Measurements from ENCODE around the gene FGFR1OP2.
A peak's percentile ranks its signal among the peaks of the same experiment; 100 is the strongest.
"Not testable (repeated sequence)": the region's sequence is repeated elsewhere in the genome, so short reads cannot be mapped to it uniquely, and the experiment has no call there.

The FGFR1OP2 gene

DNA sequence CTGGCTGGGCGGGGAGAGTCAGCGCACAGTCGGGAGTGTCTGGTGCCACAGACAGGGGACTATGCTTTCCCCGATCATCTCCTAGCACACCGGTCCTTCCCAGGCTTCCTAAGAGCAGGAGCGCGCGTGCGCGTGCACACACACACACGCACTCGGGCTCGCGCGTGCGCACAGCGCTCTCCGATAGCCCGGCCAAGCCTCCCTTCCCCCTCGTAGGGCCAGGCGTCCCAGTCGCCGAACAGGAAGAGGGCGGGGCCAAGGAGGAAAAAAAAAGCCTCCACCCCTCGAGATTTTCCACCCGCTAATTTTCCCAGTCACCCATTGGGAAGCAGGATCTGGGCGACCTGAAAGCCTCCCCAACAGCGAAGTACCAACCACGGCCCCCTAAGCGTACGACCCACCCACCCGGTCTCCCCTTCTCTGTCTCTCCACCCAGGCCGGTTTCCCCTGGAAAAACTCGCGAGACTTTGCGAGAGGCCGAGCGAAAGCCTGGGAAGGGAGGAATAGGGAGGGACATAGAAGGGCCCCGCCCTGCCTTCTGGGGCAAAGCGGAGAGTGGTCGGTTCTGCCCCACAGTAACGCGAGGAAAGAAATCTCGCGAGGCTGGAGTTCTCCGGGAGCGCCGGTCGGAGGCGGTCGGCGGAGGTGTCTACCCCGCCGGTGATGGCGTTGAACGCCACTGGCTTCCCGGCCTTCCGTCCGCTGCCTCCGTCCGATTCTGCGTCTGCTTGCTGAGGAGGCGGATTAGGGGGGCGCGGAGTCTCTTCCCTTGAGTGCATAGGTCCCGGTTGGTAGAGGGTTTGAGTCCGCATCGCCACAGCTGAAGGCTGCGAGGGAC, at the start of gene FGFR1OP2, which contains the start of gene INTS13:
TSS of gene FGFR1OP2 (plus strand) at position 608 of the 838 bp plus-strand sequence. CDS start 15,689 bp downstream, outside the sequence.
TSS of gene INTS13 (minus strand) at position 119 of the 838 bp plus-strand sequence. CDS start 1,178 bp downstream, outside the sequence.
- DNase-seq (ENCODE audit: low spot score): peak; percentile 98

DNA sequence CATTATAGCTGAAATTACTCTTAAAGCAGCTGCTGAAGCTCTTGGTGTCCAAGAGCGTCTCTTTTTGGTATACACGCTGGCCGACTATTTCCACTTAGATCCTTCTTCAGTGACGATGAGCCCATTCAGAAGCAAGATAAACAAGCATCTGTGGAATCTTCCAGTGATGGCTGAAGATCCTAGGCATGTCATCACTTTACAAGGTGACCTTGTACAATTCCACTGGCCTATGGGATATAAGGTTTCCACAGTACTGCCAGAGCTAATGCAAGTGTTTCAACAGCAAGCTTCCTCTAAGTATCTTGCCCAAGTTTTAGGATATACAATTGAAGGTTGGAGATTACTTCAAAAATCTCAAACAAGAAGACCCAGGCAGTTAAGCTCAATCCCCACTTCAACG, 47.5 kb upstream of the FGFR1OP2 start:
- no peak for DNase-seq (ENCODE audit: low spot score)

DNA sequence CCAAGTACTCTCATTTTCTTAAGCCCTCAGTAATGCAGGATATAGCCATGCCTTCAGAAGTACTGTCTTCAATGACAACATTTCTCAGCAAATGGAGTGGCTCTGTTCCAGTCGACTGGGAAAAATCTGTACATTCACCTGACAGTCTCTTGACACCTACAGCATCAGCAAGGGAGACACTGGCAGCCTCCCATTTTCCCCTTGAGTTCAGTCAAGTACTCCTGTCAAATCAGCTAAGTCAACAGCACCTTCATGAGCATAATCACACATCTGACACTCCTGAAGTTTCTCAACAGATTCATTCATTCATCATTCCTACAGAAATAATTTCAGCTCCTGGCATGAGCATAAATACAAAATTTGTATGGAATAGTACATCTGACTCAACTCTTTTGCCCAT, 46.6 kb upstream of the FGFR1OP2 start:
- peak; percentile 53 for DNase-seq (ENCODE audit: low spot score)

DNA sequence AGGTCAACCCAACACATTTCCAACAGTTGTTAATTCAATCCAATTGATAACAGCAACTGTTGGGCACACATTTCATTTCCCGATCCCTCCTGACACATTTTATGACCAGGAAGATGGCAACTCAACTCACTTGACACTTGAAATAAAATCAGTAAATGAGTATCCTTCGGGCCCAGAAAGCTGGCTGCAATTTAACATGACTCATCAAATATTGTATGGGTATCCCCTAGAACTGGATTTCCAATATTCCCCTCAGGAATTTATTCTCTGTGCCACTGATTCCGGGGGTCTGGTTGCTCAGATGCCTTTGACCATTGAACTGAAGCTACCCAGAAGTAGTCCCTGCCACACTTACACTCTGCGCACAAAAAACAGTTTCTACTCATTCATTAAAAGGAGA, 42.6 kb upstream of the FGFR1OP2 start:
- DNase-seq (ENCODE audit: low spot score): no peak

DNA sequence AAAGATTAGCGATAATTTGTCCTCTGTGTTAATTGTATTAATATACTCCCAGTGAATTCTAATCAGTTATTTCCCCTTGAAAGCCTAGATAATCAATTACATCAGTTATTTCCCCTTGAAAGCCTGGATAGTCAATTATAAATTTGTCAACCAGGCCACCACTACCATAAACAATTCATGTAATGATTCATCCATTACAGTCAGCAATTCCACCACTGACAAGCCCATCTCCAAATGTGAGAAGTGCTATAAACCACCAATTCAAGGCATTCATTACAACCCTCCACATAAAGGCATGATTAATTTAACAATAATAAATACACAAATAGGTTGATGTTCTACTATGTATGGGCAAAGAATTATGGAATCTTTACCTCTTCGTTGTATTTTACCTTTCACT, 41.4 kb upstream of the FGFR1OP2 start:
- DNase-seq (ENCODE audit: low spot score): no peak

DNA sequence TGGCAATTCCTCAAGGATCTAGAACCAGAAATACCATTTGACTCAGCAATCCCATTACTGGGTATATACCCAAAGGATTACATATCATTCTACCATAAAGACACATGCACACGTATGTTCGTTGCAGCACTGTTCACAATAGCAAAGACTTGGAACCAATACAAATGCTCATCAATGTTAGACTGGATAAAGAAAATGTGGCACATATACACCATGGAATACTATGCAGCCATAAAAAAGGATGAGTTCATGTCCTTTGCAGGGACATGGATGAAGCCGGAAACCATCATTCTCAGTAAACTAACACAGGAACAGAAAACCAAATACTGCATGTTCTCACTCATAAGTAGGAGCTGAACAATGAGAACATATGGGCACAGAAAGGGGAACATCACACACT, 34.9 kb upstream of the FGFR1OP2 start:
- not testable (repeated sequence) for DNase-seq (ENCODE audit: low spot score)

DNA sequence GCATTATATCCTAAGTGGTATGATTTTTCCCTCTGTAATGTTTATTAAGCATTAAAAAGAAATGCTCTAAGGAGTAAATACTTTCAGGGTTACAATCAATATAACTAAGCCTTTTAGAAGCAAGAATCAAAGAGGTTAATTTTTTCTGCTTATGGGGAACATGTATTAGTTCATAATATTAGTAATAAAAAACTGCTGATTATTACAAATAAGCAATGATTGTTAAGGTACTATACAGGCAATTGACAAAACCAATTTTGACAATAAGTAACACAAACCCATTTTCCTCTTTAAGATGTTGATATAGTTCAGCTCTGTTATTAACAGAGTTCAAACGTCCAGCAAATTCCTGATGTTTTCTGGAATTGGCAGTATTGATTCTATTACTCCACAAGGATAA, 32.2 kb upstream of the FGFR1OP2 start:
- DNase-seq (ENCODE audit: low spot score): no peak

DNA sequence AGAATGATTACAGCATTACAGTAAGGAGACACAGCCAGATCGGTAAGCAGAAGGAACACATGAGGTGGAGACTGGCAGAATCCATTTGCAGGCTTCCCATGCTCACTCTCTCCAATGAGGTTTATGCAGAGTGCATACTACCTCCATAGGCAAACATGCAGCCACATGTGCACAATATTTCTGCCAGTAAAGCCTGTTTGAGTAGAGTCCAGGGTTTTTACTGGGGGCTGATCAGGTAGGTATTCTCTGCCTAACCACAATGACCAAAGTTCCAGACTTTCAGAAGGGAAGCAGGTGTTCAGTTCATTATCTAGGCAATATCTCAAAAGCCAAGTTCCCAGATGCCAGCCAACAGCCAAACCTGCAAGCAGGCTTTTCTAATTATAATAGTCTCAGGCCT, 31.6 kb upstream of the FGFR1OP2 start:
- no peak for DNase-seq (ENCODE audit: low spot score)

DNA sequence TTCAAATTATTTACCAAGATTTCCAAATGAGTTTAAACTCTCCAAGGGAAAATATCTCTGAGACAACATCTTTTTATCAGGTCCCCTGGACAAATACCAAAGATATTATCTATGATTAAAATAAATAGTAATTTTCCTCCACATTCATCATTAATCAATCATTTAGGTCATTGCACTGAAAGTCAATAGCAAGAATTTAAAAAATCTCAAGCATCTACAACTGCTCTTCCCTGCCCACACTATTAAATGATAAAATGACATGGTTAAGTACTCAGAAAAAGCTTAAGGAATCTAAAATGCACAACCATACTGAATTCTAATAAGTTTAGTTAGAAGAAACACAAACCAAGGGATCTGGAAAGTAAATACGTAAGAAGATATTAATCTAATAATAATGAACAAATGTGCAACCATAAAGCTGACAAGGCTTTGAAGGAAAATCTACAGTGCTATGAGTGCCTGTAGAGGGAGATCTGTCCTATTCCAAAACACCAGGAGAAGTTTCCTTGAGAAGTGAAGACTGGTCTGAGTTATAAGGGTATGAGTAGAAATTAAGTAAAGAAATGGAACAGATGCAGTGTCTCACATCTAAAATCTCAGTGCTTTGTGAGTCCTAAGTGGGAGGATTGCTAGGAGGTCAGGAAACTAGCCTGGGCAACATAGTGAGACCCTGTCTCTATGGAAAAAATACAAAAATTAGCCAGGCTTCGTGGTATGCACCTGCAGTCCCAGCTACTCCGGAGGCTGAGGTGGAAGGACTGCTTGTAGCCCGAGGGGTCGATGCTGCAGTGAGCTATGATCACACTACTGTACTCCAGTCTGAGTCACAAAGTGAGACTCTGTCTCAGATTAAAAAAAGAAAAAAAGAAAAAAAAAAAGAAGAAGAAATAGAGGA, 19.7 kb upstream of the FGFR1OP2 start:
- DNase-seq (ENCODE audit: low spot score): no peak

DNA sequence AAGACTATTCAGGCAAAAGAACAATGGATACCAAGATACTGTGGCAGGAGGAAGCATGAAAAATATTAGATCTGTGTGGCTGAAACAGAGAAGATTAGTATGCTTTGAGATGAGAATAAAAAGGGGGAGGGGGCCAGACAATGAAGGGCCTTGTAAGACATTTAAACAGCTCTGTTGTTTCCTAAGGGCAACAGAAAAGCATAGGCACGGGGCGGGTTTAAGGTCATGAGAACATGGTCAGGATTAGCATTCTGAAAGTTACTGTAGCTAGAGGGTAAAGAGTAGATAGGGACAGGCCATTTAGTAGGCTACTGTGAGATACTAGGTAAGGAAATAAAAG, 19.1 kb upstream of the FGFR1OP2 start:
- peak; percentile 78 for DNase-seq (ENCODE audit: low spot score)

DNA sequence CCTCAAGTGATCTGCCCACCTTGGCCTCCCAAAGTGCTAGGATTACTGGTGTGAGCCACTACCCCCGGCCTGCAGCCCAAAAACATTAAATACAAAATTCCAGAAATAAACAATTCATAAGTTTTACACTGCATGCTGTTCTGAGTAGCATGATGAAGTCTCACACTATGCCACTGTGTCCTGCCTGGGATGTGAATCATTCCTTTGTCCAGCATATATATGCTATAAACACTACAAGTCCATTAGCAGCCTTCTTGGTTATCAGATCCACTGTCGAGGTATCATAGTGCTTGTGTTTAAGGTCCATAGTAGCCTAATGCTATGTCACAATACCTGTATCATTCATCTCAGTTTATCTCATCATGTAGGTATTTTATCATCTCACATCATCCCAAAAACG, 16.4 kb upstream of the FGFR1OP2 start:
- DNase-seq (ENCODE audit: low spot score): no peak

DNA sequence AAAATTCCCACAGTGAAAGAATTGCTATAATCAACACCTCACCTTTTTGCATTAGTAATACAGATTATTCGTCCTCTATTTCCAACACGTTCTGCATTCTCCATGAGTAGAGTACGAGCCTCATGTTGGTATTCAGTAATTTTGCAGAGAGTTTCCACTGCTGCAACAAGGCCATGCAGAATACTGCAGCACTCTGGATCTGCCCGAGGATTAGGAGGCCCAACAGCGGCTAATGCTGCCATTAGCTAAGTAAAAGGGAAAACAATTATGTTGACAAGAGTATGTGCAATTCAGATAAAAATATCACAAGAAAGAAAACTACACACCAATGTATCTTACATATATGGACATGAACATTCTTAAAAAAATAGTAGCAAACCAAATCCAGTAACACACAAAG, 9.6 kb upstream of the FGFR1OP2 start:
- no peak for DNase-seq (ENCODE audit: low spot score)

DNA sequence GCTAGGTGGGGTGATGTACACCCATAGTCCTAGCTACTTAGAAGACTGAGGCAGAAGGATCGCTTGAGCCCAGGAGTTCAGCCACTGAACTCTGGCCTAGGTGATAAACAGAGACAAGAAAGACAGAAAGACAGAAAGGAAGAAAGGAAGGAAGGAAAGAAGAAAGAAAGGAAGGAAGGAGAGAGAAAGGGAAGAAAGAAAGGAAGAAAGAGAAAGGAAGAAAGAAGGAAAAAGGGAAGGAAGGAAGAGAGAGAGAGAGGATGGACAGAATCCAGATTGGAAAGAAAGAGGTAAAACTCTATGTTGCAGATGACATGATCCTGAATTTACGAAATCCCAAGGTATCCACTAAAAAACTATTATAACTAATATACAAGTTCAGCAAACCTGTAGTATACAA, 8.7 kb upstream of the FGFR1OP2 start:
- DNase-seq (ENCODE audit: low spot score): no peak

DNA sequence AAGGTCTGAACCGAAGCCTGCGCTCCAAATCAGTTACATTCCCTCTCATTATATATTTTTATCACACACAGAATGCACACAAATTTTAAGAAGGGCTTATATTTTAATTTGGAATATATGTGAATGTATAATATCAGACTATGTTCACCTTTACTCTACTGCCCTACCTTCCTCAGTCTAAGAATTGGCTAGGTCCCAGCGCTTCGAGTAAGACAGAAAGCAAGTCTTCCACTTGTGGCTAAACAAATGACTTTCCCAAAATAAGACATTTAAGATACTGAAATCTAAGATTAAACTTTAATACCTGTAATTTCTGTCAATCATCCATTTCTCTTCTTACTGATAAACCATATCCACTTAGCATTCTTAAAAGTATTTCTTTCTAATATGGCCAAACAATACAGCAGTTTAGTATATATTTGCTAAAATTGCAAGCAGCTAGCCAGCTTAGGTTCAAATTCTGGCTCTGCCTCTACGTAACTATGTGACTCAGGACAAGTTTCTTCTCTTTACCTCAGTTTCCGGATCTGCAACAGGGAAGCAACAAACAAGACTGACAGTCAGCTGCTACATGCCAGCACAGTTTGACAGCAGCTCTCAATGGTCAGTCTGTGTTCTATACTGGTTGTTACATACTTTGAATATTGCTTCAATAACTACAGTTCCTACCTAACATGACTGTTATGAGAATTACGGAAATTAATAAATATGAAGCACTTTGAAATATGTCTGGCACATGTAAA, 2.5 kb upstream of the FGFR1OP2 start:
- no peak for DNase-seq (ENCODE audit: low spot score)

DNA sequence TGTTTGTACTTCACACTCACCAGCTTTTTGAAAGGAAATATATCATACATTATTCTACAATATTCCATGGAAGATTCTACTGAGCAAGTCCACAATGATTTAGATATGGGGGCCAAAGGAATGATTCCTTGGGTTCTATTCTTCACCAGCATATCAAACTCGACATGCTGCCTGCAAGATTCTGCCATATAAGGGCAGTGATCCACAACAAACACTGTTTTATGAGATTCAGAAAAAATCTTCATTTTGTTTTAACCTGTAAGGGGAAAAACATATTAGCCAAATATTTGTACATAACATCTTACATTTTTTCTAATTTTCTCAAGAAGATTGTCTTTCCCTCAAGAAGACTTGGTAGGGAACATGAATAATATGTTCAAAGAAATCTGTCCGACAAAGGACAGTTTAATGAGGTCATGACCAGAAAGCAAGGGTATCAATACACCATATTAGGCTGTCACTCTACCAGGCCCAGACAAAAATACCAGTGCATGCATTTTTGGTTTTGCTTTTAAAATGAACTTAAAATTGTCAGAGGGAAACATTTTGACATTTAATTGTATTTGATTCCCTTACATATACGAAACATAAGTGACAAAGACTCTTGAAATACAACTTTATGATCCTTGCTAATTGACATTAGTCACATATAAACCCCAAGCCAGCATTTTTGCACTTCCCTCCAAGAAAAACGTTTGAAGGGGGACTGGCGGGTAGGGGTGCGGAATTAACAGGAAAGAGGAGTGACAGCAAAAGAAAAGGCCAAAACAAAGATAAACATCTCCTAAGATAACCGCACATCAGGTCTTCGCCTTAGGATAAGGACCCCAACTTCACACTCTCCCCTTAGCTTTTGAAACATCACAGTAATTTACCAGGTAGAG, 1.5 kb upstream of the FGFR1OP2 start:
- DNase-seq (ENCODE audit: low spot score): no peak

DNA sequence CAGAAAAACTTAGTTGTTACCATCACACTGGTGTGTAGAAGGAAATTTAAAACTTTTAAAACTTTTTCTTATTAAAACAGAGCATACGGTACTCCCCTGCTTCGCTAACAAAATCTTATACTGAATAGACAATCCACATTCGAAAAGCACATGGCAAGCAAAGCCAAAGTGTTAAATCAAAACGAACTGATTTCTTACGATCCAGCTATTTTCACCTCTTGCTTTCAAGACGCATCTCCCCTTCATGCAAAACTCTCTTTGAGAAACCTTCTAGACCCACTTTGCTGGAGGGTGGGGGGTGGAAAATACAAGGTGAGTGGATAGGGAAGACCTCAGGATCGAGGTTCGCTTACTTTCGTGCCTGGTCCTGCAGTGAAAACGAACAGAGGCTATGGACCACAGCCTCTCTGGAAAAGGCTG, 817 bp upstream of the FGFR1OP2 start:
- DNase-seq (ENCODE audit: low spot score): no peak

DNA sequence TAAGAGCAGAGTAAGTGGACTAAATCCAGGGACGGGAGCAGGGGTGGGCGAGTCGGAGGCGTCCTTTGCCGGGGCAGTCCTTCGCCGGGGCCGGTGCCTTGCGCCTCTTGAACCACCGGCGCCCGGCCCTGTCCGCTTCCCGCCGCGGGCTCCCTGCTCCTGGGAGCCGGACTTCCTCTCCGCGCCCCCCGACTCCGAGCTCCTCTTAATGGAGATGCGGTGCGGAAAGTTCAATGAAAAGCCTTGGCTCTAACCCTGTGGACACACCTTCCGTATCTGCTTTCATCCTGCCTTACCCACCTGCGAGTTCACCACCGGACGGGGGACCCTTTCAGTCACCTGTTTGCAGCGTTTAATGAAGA, 412 bp downstream of the FGFR1OP2 start:
- DNase-seq (ENCODE audit: low spot score): no peak

DNA sequence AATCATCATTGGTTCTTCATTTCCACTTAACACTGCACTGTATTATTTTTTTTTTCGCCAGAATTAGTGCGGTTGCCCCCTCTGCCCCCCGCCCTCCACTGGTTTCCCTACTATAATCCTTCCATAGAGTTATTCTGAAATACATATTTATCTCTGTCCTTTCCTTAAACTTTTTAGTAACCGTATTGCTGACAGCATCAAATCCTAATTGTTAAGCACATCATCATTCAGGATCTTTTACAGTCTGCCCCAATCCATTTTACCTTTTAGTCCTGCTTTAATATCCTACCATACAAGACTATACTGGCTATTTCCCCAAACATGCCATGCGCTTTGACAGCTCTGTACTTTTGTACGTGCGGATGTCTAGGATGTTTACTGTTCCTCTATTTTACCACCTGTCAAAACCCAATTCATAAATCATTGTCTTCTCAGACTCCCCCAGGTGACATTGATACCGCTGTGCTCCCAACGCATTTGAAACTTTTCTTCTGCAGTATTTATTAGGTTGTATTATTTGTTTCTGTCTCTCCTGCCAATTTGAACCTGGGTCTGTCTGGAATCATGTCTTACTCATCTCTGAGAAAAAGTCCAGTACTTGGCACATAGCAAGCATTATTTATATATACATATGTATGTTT, 1.0 kb downstream of the FGFR1OP2 start:
- no peak for DNase-seq (ENCODE audit: low spot score)

DNA sequence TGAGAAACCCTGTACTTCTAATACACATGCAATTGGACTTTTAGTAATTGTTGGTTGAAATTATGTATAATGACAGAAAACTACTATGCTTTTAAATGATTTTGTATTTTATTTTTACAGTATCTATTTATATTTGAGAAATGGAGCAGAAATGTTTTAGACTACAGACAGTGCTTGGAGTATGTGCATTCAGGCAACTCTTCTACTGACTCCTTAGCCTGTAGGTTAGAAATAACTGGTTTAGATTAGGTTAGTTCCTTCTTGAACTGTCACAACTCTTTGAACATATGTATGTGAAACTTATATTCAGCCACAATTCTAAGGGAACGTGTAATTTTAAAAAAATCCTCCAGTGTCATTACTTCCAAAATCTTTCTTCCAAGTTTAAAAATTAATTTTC, 1.7 kb downstream of the FGFR1OP2 start:
- DNase-seq (ENCODE audit: low spot score): no peak

DNA sequence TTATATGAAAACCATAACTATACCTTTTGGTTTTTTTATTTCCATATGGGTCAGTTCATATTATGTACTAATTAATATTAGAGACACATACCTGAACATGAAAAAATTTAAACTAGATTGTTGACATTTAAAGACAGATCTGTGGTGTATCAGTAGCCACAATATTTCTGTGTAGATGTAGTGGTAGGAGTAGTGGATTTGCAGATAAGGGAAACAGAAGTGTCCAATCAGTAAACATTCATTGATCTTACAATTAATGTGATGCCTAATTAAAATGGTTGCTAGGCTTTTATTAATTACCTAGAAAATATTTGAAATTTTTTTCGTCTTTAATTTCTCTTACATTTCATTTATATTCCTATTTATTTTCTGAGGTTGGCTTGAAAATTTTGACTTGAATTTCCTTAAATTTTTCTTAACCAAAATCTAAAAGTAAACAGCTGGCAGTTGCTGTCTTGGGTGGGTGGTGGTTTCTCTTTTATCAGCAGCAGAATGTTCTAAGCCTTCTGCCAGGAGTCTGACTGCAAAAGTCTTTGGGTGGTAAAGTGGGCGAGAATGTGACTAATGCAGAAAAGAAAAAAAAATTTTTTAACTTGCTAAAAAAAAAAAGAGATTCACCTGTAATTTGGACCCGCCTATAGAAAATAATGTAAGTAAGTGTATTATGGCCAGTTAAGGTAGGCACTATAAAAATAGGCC, 2.4 kb downstream of the FGFR1OP2 start:
- DNase-seq (ENCODE audit: low spot score): peak; percentile 44

Data from putamen (tissue), 1 donor.